GM12892 (cell line): ENCODE data around the gene SMARCA2.

Experiments
- POLR2A ChIP-seq: IDR thresholded peaks from 2 replicates; pipeline ENCODE4 v1.6.1; 2011; ENCODE audit warnings: low read depth, low read length, control low read depth
- TAF1 ChIP-seq: IDR thresholded peaks from 2 replicates; pipeline ENCODE4 v1.6.1; 2011; ENCODE audit warnings: low read depth, mild to moderate bottlenecking, control low read depth, low read length, borderline replicate concordance

DNA sequence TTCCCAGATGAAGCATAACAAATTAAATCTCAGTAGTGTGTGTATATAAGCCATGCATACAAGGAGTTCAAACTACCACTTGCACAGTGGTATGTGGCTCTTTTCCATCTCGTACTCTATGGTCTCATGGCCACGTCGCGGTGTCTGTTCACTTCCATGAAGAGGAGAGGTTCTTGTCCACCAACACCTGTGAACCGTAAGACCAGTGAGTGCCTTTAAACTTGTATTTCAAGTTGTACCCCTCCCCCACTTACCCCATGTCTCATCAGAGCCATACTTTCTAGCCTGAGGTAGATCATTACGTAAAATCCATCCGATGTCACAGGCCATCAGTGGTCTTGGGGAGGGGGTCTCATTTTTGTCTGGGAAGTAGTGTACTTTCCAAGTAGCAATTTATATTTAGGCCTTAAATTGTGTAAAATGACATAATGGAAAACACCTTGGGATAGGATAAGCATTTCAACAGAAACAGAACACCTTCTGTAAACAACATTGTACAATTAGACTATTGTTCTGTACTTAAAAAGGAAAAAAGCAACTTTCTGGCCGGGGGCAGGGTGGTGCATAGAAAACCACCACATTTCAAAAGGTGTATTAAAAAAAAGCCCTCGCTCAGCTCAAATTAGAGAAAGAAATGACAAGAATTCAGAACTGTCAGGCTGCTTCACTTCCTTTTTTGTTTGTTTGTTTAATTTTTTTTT, 163.0 kb downstream of the SMARCA2 start:
- TF ChIP-seq POLR2A (no peak), TAF1 (no peak)
